HG03039 (cell line): ENCODE data around the gene FBXW5.

ENCODE experiments used
- ATAC-seq: cut with Tn5 transposase; IDR thresholded peaks from one replicate; pipeline ENCODE4 v1.9.1; 2021; ENCODE audit warnings: mild to moderate bottlenecking, moderate library complexity; ENCODE audit not compliant: unreplicated experiment

The FBXW5 gene

GRCh38 chr9:136949817-136950655 is 5.5 kb upstream of the FBXW5 start:
- peak; percentile 74 for ATAC-seq

- no peak for ATAC-seq
These were observed 4.8 kb upstream of the FBXW5 start for GRCh38 chr9:136949239-136949816.

GRCh38 chr9:136947955-136948510 is 3.5 kb upstream of the FBXW5 start:
- no peak for ATAC-seq

GRCh38 chr9:136947028-136947891 is 2.7 kb upstream of the FBXW5 start:
- ATAC-seq: no peak

GRCh38 chr9:136946228-136947027 is 1.9 kb upstream of the FBXW5 start:
- no peak for ATAC-seq

GRCh38 chr9:136945333-136946227 is 1.0 kb upstream of the FBXW5 start:
- no peak for ATAC-seq

- peak; percentile 19 for ATAC-seq
These were observed 373 bp downstream of the FBXW5 start for GRCh38 chr9:136944212-136944518.

GRCh38 chr9:136943291-136944211 is 987 bp downstream of the FBXW5 start:
- peak; percentile 11 for ATAC-seq

GRCh38 chr9:136942881-136943230 is 1.7 kb downstream of the FBXW5 start:
- ATAC-seq: no peak

GRCh38 chr9:136942112-136942880 is 2.2 kb downstream of the FBXW5 start:
- ATAC-seq: no peak

GRCh38 chr9:136941231-136942111 is 3.1 kb downstream of the FBXW5 start:
- no peak for ATAC-seq

- ATAC-seq: no peak
These were observed 3.9 kb downstream of the FBXW5 start for GRCh38 chr9:136940526-136941230.

- ATAC-seq: no peak
These were observed 4.5 kb downstream of the FBXW5 start for GRCh38 chr9:136939996-136940525.

GRCh38 chr9:136939431-136939995 is 5.0 kb downstream of the FBXW5 start:
- no peak for ATAC-seq

- no peak for ATAC-seq
These were observed 7.1 kb downstream of the FBXW5 start for GRCh38 chr9:136937186-136938001.
